Measurements from ENCODE around the gene CHRNA4. TPM values are rescaled to one million over a fixed set of nuclear protein-coding genes. Genes with fewer than 3 reads are reported as not detected.

The CHRNA4 gene
- total and polyA plus RNA-seq, 2 donors (not counting 3 experiments of a cell fraction or from before 2014, with no cell fraction given), result not detected

DNA sequence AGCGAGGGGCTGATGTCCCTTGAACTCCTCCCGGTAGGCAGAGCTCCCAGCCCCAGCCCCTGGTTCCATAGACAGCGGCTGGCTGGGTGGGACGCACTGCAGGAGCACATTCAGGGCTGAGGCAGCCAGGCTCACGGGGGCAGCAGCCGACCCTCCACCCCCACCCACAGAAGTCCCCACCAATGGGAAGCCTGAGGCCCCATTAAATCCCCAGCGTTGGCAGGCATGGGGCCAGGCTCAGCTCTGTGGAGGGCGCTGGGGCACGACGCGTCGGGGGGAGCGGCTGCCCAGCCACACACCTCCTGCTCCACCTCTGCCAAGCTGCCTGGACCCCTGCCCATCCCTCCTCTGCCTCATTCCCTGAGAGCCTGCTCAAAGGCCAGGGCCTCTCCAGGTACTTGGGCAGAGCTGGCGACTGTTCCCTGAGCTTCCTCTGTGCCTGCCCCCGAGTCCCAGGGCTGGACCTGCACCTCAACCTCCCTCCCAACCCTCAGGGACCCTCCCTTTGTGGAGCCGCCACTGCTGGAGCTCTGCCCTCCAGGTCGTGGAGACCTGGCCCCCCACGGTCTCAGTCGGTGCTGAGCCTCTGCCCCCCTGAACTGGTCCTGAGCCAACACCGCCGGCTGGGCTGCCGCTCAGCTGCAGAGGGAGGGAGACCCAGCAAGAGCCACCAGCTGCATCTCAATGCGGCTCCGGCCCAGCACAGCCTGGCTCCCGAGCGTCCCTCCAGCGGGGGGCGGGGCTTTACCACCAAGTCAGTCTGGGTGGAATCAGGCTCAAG is 9.1 kb downstream of the CHRNA4 start:
- H3K9ac ChIP-seq (replicated peaks; ENCODE audit: extremely low read depth, insufficient read depth, low read length), result no peak overlapping the region
- H4K20me1 ChIP-seq (replicated peaks; ENCODE audit: control insufficient read depth, extremely low read depth, insufficient read depth, low read length), result no peaks in the 10 kb centered on the region
- H3K4me1 ChIP-seq (ENCODE audit: control insufficient read depth, extremely low read depth, insufficient read depth, low read length), result no peaks in the 10 kb centered on the region
- H3K79me2 ChIP-seq (ENCODE audit: control insufficient read depth, insufficient read depth, low read length), result no peaks in the 10 kb centered on the region
- no TSS peak for BruUV-seq (replicated peaks)
- H3K4me2 ChIP-seq (ENCODE audit: insufficient read depth, low read length), result no peak overlapping the region
- H3K36me3 ChIP-seq (ENCODE audit: control insufficient read depth in 2 of 2, extremely low read depth in 1 of 2, insufficient read depth in 2 of 2, low read length in 2 of 2), result no peaks in the 10 kb centered on the region
- no peak overlapping the region for H3K27ac ChIP-seq (ENCODE audit: insufficient read depth, low read depth, low read length)
- no peak for DNase-seq (ENCODE audit: low read depth, low spot score)
- intact Hi-C loops (cut with micrococcal nuclease) (no loop called here), dilution Hi-C loops (cut with MboI; ENCODE audit: extremely low pct_ligation_motif_present, low sequenced_read_pairs) (no loop called here)
- H2AFZ ChIP-seq (ENCODE audit: low read depth, low read length), result no peak overlapping the region
- CTCF ChIA-PET, result no interaction called here
- no peaks in the 10 kb centered on the region for H3K9me3 ChIP-seq (replicated peaks; ENCODE audit: control insufficient read depth, insufficient read depth, low read length)
- no peak for FAIRE-seq
- H3K4me3 ChIP-seq (replicated peaks in 1 of 3; ENCODE audit: insufficient read depth in 1 of 3, low read depth in 1 of 3, low read length in 3 of 3), result no peak overlapping the region
- POLR2A ChIA-PET, result no interaction called here
- no peaks in the 10 kb centered on the region for H3K9me1 ChIP-seq (replicated peaks; ENCODE audit: control insufficient read depth, extremely low read depth, insufficient read depth, low read length)
- no peaks in the 10 kb centered on the region for H3K27me3 ChIP-seq (ENCODE audit: control insufficient read depth in 2 of 2, insufficient read depth in 2 of 2, low read length in 2 of 2)
- TF ChIP-seq FOS (IDR thresholded peaks at IDR 0.05; ENCODE audit: borderline replicate concordance, insufficient read depth, low read length) (no peak), POLR2A (IDR thresholded peaks at IDR 0.05; ENCODE audit: low read depth, low read length) (no peak), EZH2 (IDR thresholded peaks at IDR 0.05; ENCODE audit: borderline replicate concordance, low read depth, low read length, severe bottlenecking) (no peak)
- TF ChIP-seq, protein P1, sequence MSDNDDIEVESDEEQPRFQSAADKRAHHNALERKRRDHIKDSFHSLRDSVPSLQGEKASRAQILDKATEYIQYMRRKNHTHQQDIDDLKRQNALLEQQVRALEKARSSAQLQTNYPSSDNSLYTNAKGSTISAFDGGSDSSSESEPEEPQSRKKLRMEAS (IDR thresholded peaks at IDR 0.05; ENCODE audit: insufficient read depth, insufficient read length), result no peak
- TF ChIP-seq, protein P2, sequence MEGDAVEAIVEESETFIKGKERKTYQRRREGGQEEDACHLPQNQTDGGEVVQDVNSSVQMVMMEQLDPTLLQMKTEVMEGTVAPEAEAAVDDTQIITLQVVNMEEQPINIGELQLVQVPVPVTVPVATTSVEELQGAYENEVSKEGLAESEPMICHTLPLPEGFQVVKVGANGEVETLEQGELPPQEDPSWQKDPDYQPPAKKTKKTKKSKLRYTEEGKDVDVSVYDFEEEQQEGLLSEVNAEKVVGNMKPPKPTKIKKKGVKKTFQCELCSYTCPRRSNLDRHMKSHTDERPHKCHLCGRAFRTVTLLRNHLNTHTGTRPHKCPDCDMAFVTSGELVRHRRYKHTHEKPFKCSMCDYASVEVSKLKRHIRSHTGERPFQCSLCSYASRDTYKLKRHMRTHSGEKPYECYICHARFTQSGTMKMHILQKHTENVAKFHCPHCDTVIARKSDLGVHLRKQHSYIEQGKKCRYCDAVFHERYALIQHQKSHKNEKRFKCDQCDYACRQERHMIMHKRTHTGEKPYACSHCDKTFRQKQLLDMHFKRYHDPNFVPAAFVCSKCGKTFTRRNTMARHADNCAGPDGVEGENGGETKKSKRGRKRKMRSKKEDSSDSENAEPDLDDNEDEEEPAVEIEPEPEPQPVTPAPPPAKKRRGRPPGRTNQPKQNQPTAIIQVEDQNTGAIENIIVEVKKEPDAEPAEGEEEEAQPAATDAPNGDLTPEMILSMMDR (IDR thresholded peaks at IDR 0.05; ENCODE audit: extremely low read depth in 1 of 2, insufficient read depth in 1 of 2, low read depth in 1 of 2, low read length in 2 of 2), result no peak

All from endothelial cell of umbilical vein (primary cell).